Sigmoid colon (tissue), 4 donors: ENCODE data around the gene ZNF346.

Experiments
- CTCF ChIP-seq, 4 experiments: fragments of 450-650 bp in 3 of 4; fragments of 200-600 bp in 1 of 4; IDR thresholded peaks; one replicate each; pipeline ENCODE4 v1.5.1; 2016 to 2019; ENCODE audit warnings: antibody characterized with exemption in 4 of 4, mild to moderate bottlenecking in 3 of 4, moderate library complexity in 2 of 4
- POLR2AphosphoS5 ChIP-seq, 4 donors: sonication (generic); formaldehyde crosslinking; IDR thresholded peaks; one replicate each; pipeline ENCODE4 v1.6.1; 2017; ENCODE audit warnings: antibody characterized with exemption in 4 of 4

- TF ChIP-seq CTCF (IDR thresholded peaks at IDR 0.05) (no peak), POLR2AphosphoS5 (IDR thresholded peaks at IDR 0.05) (no peak)
Measured at GRCh38 chr5:177081859-177082258, 59.4 kb downstream of the ZNF346 start.
